ENCODE measurements around the gene ALDH3B1.
"Not testable (repeated sequence)": the region's sequence is repeated elsewhere in the genome, so short reads cannot be mapped to it uniquely, and the experiment has no call there.

The ALDH3B1 gene

GRCh38 chr11:68010090-68011041, at the start of gene ALDH3B1:
Gene ALDH3B1 (plus strand): TSS chr11:68010327. CDS start chr11:68015298, 4,971 bp downstream.
- DNase-seq (ENCODE audit: low spot score): peak; percentile 30

- not testable (repeated sequence) for DNase-seq (ENCODE audit: low spot score)
Observed at GRCh38 chr11:67963217-67963616, 46.9 kb upstream of the ALDH3B1 start.

GRCh38 chr11:67963879-67964278, 46.2 kb upstream of the ALDH3B1 start:
- not testable (repeated sequence) for DNase-seq (ENCODE audit: low spot score)

- DNase-seq (ENCODE audit: low spot score): not testable (repeated sequence)
Observed at GRCh38 chr11:67964746-67965145, 45.4 kb upstream of the ALDH3B1 start.

GRCh38 chr11:67965830-67966348, 44.2 kb upstream of the ALDH3B1 start:
- DNase-seq (ENCODE audit: low spot score): not testable (repeated sequence)

- DNase-seq (ENCODE audit: low spot score): not testable (repeated sequence)
Observed at GRCh38 chr11:67974746-67975145, 35.4 kb upstream of the ALDH3B1 start.

- DNase-seq (ENCODE audit: low spot score): not testable (repeated sequence)
Observed at GRCh38 chr11:67978766-67979418, 31.2 kb upstream of the ALDH3B1 start.

- DNase-seq (ENCODE audit: low spot score): not testable (repeated sequence)
Observed at GRCh38 chr11:67981226-67981625, 28.9 kb upstream of the ALDH3B1 start.

- not testable (repeated sequence) for DNase-seq (ENCODE audit: low spot score)
Observed at GRCh38 chr11:67982255-67982857, 27.8 kb upstream of the ALDH3B1 start.

GRCh38 chr11:67983951-67984350, 26.2 kb upstream of the ALDH3B1 start:
- DNase-seq (ENCODE audit: low spot score): no peak

- DNase-seq (ENCODE audit: low spot score): not testable (repeated sequence)
Observed at GRCh38 chr11:67985302-67985701, 24.8 kb upstream of the ALDH3B1 start.

GRCh38 chr11:67990546-67991346, 19.4 kb upstream of the ALDH3B1 start:
- DNase-seq (ENCODE audit: low spot score): not testable (repeated sequence)

- DNase-seq (ENCODE audit: low spot score): not testable (repeated sequence)
Observed at GRCh38 chr11:67991347-67992121, 18.6 kb upstream of the ALDH3B1 start.

GRCh38 chr11:67993821-67994220, 16.3 kb upstream of the ALDH3B1 start:
- not testable (repeated sequence) for DNase-seq (ENCODE audit: low spot score)

GRCh38 chr11:67994387-67994786, 15.7 kb upstream of the ALDH3B1 start:
- not testable (repeated sequence) for DNase-seq (ENCODE audit: low spot score)

- not testable (repeated sequence) for DNase-seq (ENCODE audit: low spot score)
Observed at GRCh38 chr11:67995129-67995528, 15.0 kb upstream of the ALDH3B1 start.

GRCh38 chr11:67995579-67995978, 14.5 kb upstream of the ALDH3B1 start:
- DNase-seq (ENCODE audit: low spot score): not testable (repeated sequence)

- DNase-seq (ENCODE audit: low spot score): no peak
Observed at GRCh38 chr11:67996051-67996450, 14.1 kb upstream of the ALDH3B1 start.

GRCh38 chr11:67996622-67997474, 13.3 kb upstream of the ALDH3B1 start:
- DNase-seq (ENCODE audit: low spot score): peak; percentile 67
